Activated CD4-positive, alpha-beta T cell treated with anti-CD3 and anti-CD28 coated beads, Interleukin-2, amount 10 ng/mL, durations not matched to agents 7 days and 5 days (primary cell): ENCODE measurements around the gene BLM. TPM values are rescaled to one million over a fixed set of nuclear protein-coding genes. Genes with fewer than 3 reads are reported as not detected.

Source experiments
- CTCF ChIA-PET: fragments of 350-600 bp; sonication (Branson Sonifier 250); formaldehyde crosslinking; loops from one replicate; lab custom pipeline; 2021; ENCODE audit warnings: antibody characterized with exemption; lab: Charles Lee
- POLR2A ChIA-PET: fragments of 350-600 bp; sonication (Branson Sonifier 250); formaldehyde crosslinking; loops from one replicate; lab custom pipeline; 2021; ENCODE audit warnings: antibody characterized with exemption; lab: Charles Lee
- DNase-seq: peaks from one replicate; pipeline ENCODE4 v3.0.0-alpha.2; 2020
- H3K27ac Mint-ChIP-seq: one replicate; pipeline ENCODE4 v1.8.0; 2021; ENCODE audit warnings: mild to moderate bottlenecking, moderate library complexity, mixed read lengths
- H3K27me3 Mint-ChIP-seq: one replicate; pipeline ENCODE4 v1.8.0; 2021; ENCODE audit warnings: mixed read lengths
- H3K36me3 Mint-ChIP-seq: one replicate; pipeline ENCODE4 v1.8.0; 2021; ENCODE audit warnings: low read depth, mixed read lengths
- H3K4me1 Mint-ChIP-seq: one replicate; pipeline ENCODE4 v1.8.0; 2021; ENCODE audit warnings: mixed read lengths
- H3K4me3 Mint-ChIP-seq: one replicate; pipeline ENCODE4 v1.8.0; 2021; ENCODE audit warnings: mild to moderate bottlenecking, moderate library complexity, mixed read lengths
- H3K9me3 Mint-ChIP-seq: one replicate; pipeline ENCODE4 v1.8.0; 2021; ENCODE audit warnings: mixed read lengths
- total RNA-seq, 2 experiments: library from RNA; stranded (reverse); gene quantifications; one replicate each; pipeline ENCODE4 v1.2.3, GENCODE V29; 2021

BLM gene
- total RNA-seq, 2 experiments from 2014 or later: 50.2 to 57.7 TPM

DNA sequence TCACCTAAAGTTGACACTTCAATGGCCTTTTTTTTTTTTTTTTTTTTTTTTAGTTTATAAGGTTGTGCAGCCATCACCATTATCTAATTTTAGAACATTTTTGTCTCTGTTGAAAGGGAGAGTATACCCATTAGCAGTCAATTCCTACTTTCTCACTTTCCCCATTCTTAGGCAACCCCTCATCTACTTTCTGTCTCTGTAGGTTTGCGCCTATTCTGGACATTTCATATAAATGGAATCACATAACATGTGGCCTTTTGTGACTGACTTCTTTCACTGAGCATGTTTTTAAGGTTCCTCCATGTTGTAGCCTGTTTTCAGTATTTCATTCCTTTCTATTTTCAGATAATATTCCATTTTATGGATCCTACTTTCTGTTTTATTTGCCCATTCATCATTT lies 56.3 kb downstream of the BLM start:
- Mint-ChIP-seq H3K27ac (no peak overlapping the region), H3K4me1 (peaks cover 8% of the 10 kb centered on the region), H3K36me3 (peaks cover 60% of the 10 kb centered on the region), H3K4me3 (no peak overlapping the region), H3K27me3 (no peaks in the 10 kb centered on the region), H3K9me3 (no peaks in the 10 kb centered on the region)
- no peak for DNase-seq
- POLR2A ChIA-PET: no interaction called here
- CTCF ChIA-PET: interaction anchor here (1.2 to 1.4 kb wide), 2 partner anchors 9 to 16 kb away, joined by 3 read pairs; no protein-coding TSS in a partner anchor

DNA sequence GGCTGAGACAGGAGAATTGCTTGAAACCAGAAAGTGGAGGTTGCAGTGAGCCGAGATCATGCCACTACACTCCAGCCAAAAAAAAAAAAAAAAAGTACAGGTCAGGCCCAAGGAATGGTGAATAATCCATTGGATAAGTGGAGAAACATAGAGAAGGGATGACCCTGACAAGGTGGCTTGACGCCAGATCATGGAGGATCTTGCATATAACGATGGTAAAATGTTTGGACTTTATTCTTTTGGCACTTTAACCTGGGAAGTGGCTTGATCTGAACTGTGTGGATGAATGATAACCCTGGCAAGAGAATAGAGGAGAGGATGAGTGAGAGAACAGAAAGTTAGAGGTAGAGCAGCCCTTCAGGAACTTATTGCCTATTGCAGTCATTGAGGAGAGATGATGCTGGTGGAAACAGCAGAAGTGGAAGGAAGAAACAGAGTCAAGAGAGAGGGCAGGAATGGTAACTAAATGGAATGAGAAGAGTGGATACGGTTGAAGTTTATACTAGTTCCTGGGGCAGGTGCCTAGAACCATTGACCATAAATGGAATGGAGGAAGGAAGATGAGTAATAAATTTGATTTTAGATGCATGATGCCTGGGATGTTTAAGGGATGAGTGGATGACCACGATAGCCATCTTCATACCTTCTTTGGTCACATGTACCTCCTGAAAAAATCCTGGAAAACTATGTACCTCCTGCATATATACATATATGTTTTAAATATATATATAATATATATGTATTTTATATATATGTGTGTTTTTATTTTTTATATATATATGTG lies 57.8 kb downstream of the BLM start:
- no peaks in the 10 kb centered on the region for H3K9me3 Mint-ChIP-seq
- DNase-seq: no peak
- ChIA-PET CTCF (no interaction called here), POLR2A (no interaction called here)
- peaks cover 58% of the 10 kb centered on the region for H3K36me3 Mint-ChIP-seq
- no peak overlapping the region for H3K27ac Mint-ChIP-seq
- H3K4me3 Mint-ChIP-seq: no peak overlapping the region
- no peaks in the 10 kb centered on the region for H3K27me3 Mint-ChIP-seq
- peaks cover 13% of the 10 kb centered on the region for H3K4me1 Mint-ChIP-seq

GRCh38 chr15:90780916-90781315 lies 63.8 kb downstream of the BLM start:
- Mint-ChIP-seq H3K4me3 (peak overlapping the region; percentile 8), H3K4me1 (peaks cover 37% of the 10 kb centered on the region), H3K27ac (peak overlapping the region; percentile 77), H3K9me3 (no peaks in the 10 kb centered on the region), H3K27me3 (no peaks in the 10 kb centered on the region), H3K36me3 (peaks cover 66% of the 10 kb centered on the region)
- POLR2A ChIA-PET: no interaction called here
- peak; percentile 54 for DNase-seq
- CTCF ChIA-PET: interaction anchor here (0.6 to 1.6 kb wide), 7 partner anchors 9 to 133 kb away, joined by 3 to 5 read pairs (median 3); no protein-coding TSS in a partner anchor

GRCh38 chr15:90782442-90782841 lies 65.3 kb downstream of the BLM start:
- Mint-ChIP-seq H3K4me1 (peaks cover 37% of the 10 kb centered on the region), H3K9me3 (no peaks in the 10 kb centered on the region), H3K4me3 (no peak overlapping the region), H3K27me3 (no peaks in the 10 kb centered on the region), H3K36me3 (peaks cover 63% of the 10 kb centered on the region), H3K27ac (no peak overlapping the region)
- DNase-seq: no peak
- POLR2A ChIA-PET: no interaction called here
- CTCF ChIA-PET: interaction anchor here (0.9 to 1.6 kb wide), 7 partner anchors 15 to 135 kb away, joined by 3 to 4 read pairs (median 3); no protein-coding TSS in a partner anchor

DNA sequence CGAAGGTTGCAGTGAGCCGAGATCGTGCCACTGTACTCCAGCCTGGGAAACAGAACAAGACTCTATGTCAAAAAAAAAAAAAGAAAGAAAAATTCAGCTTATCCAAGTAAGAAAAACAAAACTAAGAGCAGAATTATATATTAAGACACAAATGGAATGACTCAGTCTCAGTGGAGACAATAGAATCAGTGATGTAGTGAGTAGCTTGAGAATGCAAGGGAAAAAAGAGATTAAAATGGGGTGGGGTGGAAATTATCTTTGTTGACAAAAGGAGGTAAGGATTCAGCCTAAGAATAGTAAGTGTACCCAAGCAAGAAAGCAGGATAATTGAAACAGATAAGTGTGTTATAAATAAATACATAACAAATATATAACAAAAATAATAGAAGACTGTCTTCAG lies 70.7 kb downstream of the BLM start:
- peaks cover 45% of the 10 kb centered on the region for H3K36me3 Mint-ChIP-seq
- CTCF ChIA-PET: interaction anchor here (0.6 to 3.2 kb wide), 5 partner anchors 14 to 344 kb away, joined by 3 to 7 read pairs (median 3); no protein-coding TSS in a partner anchor

GRCh38 chr15:90789462-90789861 lies 72.3 kb downstream of the BLM start:
- Mint-ChIP-seq H3K4me1 (peaks cover 10% of the 10 kb centered on the region), H3K36me3 (peaks cover 53% of the 10 kb centered on the region), H3K27ac (no peak overlapping the region), H3K27me3 (no peaks in the 10 kb centered on the region), H3K4me3 (no peak overlapping the region), H3K9me3 (no peaks in the 10 kb centered on the region)
- CTCF ChIA-PET: interaction anchor here (0.6 to 3.2 kb wide), 14 partner anchors 8 to 161 kb away, joined by 3 to 7 read pairs (median 4); no protein-coding TSS in a partner anchor
- DNase-seq: no peak
- POLR2A ChIA-PET: interaction anchor here (0.7 kb wide), 1 partner anchor 15 kb away, joined by 7 read pairs; no protein-coding TSS in a partner anchor

More for the DNA sequence above, 70.7 kb downstream of the BLM start:
- Mint-ChIP-seq H3K9me3 (no peaks in the 10 kb centered on the region), H3K27me3 (no peaks in the 10 kb centered on the region), H3K4me1 (peaks cover 10% of the 10 kb centered on the region), H3K27ac (no peak overlapping the region), H3K4me3 (no peak overlapping the region)
- DNase-seq: no peak
- POLR2A ChIA-PET: no interaction called here

- no peaks in the 10 kb centered on the region for H3K9me3 Mint-ChIP-seq
- no peak overlapping the region for H3K27ac Mint-ChIP-seq
- ChIA-PET CTCF (interaction anchor here (0.6 to 3.2 kb wide), 10 partner anchors 9 to 162 kb away, joined by 3 to 7 read pairs (median 4); no protein-coding TSS in a partner anchor), POLR2A (interaction anchor here (0.7 kb wide), 1 partner anchor 15 kb away, joined by 7 read pairs; no protein-coding TSS in a partner anchor)
- no peaks in the 10 kb centered on the region for H3K27me3 Mint-ChIP-seq
- peaks cover 52% of the 10 kb centered on the region for H3K36me3 Mint-ChIP-seq
- H3K4me1 Mint-ChIP-seq: peaks cover 5% of the 10 kb centered on the region
- DNase-seq: no peak
- no peak overlapping the region for H3K4me3 Mint-ChIP-seq
These were observed 72.9 kb downstream of the BLM start for GRCh38 chr15:90790057-90790456.

DNA sequence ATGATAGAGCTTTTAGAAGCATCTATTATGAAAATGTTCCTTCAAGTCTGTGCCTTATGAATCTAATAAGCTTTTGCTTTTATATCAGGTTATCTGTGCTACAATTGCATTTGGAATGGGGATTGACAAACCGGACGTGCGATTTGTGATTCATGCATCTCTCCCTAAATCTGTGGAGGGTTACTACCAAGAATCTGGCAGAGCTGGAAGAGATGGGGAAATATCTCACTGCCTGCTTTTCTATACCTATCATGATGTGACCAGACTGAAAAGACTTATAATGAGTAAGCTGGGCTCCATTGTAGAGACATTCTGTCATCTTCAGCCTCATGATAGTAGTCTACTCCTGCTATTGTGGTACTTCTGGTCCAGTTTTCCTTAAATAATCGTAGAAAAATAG lies 73.4 kb downstream of the BLM start:
- H3K27ac Mint-ChIP-seq: no peak overlapping the region
- CTCF ChIA-PET: interaction anchor here (1.0 to 3.2 kb wide), 8 partner anchors 9 to 162 kb away, joined by 3 to 7 read pairs (median 5); no protein-coding TSS in a partner anchor
- no peak for DNase-seq
- H3K36me3 Mint-ChIP-seq: peaks cover 51% of the 10 kb centered on the region
- H3K4me1 Mint-ChIP-seq: peaks cover 1% of the 10 kb centered on the region
- H3K4me3 Mint-ChIP-seq: no peak overlapping the region
- POLR2A ChIA-PET: no interaction called here
- H3K27me3 Mint-ChIP-seq: no peaks in the 10 kb centered on the region
- no peaks in the 10 kb centered on the region for H3K9me3 Mint-ChIP-seq

DNA sequence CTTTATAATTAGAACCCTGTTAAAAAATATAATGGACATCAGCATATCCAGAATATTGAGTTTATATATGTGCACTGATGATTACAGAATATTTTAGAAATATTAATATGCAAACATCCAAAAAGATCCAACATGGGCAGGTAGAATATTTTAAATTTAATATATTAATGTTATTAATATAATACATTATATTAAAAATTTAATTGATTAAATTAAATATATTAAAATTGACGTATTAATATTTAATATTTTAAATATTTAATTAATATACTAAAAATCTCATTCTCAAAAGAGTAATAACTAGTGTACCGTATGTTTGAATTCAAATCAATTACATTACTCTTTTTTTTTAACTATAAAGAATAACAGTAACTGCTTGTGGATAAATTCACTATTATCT lies 77.4 kb downstream of the BLM start:
- Mint-ChIP-seq H3K36me3 (peaks cover 55% of the 10 kb centered on the region), H3K27ac (no peak overlapping the region), H3K4me1 (peaks cover 2% of the 10 kb centered on the region), H3K9me3 (no peaks in the 10 kb centered on the region), H3K4me3 (no peak overlapping the region), H3K27me3 (no peaks in the 10 kb centered on the region)
- POLR2A ChIA-PET: no interaction called here
- CTCF ChIA-PET: interaction anchor here (1.2 kb wide), 1 partner anchor 77 kb away, joined by 4 read pairs; the partner anchor contains the start of gene BLM
- no peak for DNase-seq

GRCh38 chr15:90799639-90800170 lies 82.6 kb downstream of the BLM start:
- CTCF ChIA-PET: interaction anchor here (0.9 to 2.8 kb wide), 3 partner anchors 11 to 87 kb away, joined by 4 to 10 read pairs (median 4); no protein-coding TSS in a partner anchor
- H3K9me3 Mint-ChIP-seq: no peaks in the 10 kb centered on the region
- H3K27ac Mint-ChIP-seq: no peak overlapping the region
- peaks cover 9% of the 10 kb centered on the region for H3K4me1 Mint-ChIP-seq
- POLR2A ChIA-PET: no interaction called here
- no peaks in the 10 kb centered on the region for H3K27me3 Mint-ChIP-seq
- no peak for DNase-seq
- no peak overlapping the region for H3K4me3 Mint-ChIP-seq
- peaks cover 51% of the 10 kb centered on the region for H3K36me3 Mint-ChIP-seq

DNA sequence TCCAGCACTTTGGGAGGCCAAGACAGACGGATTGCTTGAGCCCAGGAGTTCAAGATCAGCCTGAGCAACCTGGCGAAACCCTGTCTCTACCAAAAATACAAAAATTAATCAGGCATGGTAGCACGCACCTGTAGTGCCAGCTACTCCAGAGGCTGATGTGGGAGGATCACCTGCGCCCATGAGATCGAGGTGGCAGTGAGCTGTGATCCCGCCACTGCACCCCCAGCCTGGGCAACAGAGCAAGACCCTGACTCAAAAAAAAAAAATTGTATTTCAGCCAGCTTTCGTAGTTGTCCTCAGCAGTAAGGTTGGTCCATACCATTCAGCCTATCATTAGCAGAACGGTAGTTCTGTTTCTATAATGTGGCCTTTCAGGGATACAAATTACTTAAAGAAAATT lies 84.7 kb downstream of the BLM start:
- ChIA-PET POLR2A (no interaction called here), CTCF (interaction anchor here (0.6 to 2.8 kb wide), 5 partner anchors 10 to 209 kb away, joined by 3 to 10 read pairs (median 3); no protein-coding TSS in a partner anchor)
- no peak for DNase-seq
- Mint-ChIP-seq H3K4me3 (no peak overlapping the region), H3K36me3 (peaks cover 40% of the 10 kb centered on the region), H3K4me1 (peaks cover 13% of the 10 kb centered on the region), H3K9me3 (no peaks in the 10 kb centered on the region), H3K27ac (no peak overlapping the region), H3K27me3 (no peaks in the 10 kb centered on the region)

- peak overlapping the region; percentile 28 for H3K4me3 Mint-ChIP-seq
- no peak for DNase-seq
- H3K27me3 Mint-ChIP-seq: no peaks in the 10 kb centered on the region
- H3K27ac Mint-ChIP-seq: peak overlapping the region; percentile 79
- no peaks in the 10 kb centered on the region for H3K9me3 Mint-ChIP-seq
- CTCF ChIA-PET: interaction anchor here (0.6 to 3.8 kb wide), 19 partner anchors 9 to 326 kb away, joined by 3 to 19 read pairs (median 4); partner anchors contain the start of genes FES, HDDC3 and UNC45A
- POLR2A ChIA-PET: interaction anchor here (0.6 kb wide), 1 partner anchor 81 kb away, joined by 3 read pairs; no protein-coding TSS in a partner anchor
- peaks cover 48% of the 10 kb centered on the region for H3K4me1 Mint-ChIP-seq
- peaks cover 71% of the 10 kb centered on the region for H3K36me3 Mint-ChIP-seq
These were observed 90.1 kb downstream of the BLM start for GRCh38 chr15:90807074-90807785.
